HG03457 (cell line): ENCODE data around the gene DOCK4.
"Not testable (repeated sequence)": the region's sequence is repeated elsewhere in the genome, so short reads cannot be mapped to it uniquely, and the experiment has no call there.

Source experiments
- ATAC-seq: cut with Tn5 transposase; IDR thresholded peaks from one replicate; pipeline ENCODE4 v1.9.1; 2021; ENCODE audit warnings: moderate number of reproducible peaks; ENCODE audit not compliant: unreplicated experiment

The DOCK4 gene

GRCh38 chr7:111917404-111917803 lies 288.8 kb downstream of the DOCK4 start:
- not testable (repeated sequence) for ATAC-seq

DNA sequence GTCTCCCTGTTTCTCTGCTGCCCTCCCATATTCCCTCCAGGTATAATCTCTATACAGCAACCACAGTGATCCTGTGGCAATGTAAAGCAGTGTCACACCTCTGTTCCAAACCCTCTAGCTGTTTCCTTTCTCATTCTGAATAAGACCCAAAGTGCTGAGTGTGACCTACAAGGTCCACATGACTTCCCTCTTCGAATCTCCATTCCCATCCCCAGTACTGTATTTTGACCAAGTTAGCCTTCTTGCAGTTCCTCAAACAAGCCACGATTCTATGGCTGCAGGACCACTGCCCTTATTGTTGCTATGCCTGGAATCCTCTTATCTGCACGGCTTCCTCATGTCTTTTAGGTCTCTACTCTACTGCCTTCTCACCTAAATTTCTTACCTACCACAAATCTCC lies 291.9 kb downstream of the DOCK4 start:
- no peak for ATAC-seq

DNA sequence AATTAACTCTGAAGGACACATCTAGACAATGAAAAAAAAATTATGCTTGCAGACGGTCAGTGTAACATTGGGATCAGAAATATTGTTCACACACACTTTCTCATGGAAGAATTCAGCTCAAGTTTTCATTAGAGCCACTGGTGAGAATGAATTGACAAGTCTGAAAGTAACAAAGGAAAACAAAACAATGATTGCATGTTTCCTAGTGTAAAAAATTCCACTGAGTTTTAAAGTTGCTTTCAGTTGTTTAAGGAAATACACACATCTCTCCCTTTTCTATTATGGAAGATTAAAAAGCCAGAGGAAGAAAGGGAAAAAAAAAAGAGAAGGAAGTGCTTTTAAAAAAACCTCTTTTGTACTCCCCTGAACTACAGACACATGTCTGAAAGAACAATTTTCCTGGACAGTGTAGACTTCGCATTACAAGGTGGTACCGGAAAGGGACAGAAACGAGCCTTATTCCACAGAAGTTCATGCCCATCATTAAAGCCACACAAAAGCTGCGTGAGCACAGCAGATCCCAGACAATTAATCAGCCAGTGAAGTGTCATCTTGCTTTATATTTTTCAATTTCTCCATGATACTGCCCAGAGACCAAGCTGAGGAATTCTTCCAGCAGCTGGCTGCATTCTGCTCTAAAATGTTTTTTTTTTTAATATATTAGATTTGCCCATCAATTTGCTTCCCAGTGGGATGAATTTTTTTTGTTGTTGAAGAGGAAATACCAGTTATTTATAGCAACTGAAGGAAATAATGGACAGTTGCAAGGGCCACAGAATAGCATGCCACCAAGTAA lies 294.8 kb downstream of the DOCK4 start:
- no peak for ATAC-seq

GRCh38 chr7:111910656-111911055 lies 295.5 kb downstream of the DOCK4 start:
- no peak for ATAC-seq

GRCh38 chr7:111908673-111909072 lies 297.5 kb downstream of the DOCK4 start:
- not testable (repeated sequence) for ATAC-seq

- no peak for ATAC-seq
These were observed 302.4 kb downstream of the DOCK4 start for GRCh38 chr7:111903797-111904196.

DNA sequence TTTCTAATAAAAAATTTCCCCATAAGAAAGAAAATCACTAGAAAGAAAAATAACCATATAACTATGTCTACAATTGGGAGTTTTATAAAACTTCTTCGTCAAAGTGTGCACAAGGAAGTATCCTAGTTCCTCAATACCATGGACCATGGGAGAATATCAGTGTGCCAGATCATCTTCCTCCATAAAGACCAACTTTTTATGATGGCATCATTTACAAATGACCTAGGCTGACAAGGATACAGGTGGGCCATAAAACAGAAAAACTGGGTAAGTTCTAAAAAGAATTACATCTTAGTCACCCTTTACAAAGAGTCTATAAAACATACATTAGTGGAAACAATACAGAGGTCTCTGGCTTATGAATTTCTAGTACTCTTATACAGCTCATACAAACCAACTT lies 303.2 kb downstream of the DOCK4 start:
- ATAC-seq, result no peak

DNA sequence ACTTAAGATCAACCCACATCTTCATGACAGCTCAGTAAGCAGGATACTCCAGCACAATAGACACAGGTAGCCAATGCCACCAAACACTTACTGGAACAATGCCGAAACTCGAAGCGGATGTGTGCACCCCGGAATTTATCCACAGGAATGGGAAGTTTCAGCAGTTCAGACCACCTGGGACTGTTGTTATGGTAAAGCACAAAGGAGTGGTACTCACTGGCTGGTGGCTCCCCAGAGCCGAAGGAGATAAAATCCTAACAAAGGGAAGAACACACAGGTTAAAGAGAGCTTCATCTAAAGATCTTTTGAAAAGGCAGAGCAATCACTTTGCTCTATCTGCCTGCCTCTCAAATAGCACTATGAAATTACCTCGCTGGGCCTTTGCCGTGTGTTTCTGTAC lies 305.9 kb downstream of the DOCK4 start:
- ATAC-seq, result no peak

- ATAC-seq, result no peak
These were observed 311.1 kb downstream of the DOCK4 start for GRCh38 chr7:111895049-111895448.

DNA sequence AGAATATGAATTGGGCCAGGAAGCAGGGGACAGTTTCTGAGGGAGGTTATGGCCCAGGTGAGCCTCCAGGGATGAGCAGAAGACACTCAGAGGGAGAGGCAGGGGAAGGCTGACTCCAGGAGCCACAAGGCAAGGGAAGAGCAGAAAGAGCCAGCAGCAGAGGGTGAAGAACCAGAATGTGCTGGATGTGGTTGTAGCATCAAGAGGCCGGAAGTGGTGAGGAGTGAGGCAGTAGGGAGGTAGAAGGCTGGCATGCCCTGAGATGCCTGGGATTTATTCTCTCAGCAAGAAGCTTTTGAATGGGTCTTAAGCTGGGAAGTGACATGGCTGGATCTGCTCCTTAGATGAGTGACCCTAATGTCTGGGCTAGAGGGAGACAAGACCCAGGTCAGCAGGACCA lies 311.7 kb downstream of the DOCK4 start:
- no peak for ATAC-seq

DNA sequence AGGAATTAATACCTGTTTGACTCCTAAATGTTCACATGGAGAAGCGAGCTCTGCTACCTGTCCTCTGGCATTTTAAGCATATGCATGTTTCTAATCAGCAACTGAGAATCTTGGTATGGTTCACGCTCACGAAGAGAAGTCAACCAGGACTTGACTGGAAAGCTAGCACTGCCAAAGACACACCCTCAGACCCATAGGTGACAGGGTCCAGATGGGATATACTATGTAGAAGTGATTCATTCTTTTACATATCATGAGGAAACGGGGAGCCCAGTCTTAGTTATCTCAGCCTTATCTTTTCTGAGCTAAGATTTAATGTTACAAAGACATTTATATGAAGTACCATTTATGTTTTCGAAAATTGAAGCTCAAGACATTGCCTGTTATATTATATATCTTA lies 313.0 kb downstream of the DOCK4 start:
- ATAC-seq, result no peak

DNA sequence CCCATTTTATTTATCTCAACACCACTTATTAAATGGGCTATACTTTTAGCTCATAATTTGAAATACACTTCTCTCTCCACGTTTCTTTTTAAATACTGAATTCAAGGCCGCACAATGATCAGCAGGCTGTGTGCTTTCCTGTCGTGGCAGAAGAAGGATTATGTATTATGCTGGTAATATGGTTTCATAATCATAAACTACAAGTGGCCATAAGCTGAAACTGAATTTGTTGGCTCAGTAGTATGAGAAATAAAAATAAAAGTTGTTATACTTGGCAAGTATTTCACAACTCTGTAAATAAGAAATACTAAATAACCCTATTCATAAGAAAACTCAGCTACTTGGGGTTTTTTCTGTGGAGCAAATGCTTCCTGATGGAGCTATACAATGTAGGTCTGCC lies 313.6 kb downstream of the DOCK4 start:
- no peak for ATAC-seq

GRCh38 chr7:111887734-111888133 lies 318.5 kb downstream of the DOCK4 start:
- ATAC-seq, result no peak

DNA sequence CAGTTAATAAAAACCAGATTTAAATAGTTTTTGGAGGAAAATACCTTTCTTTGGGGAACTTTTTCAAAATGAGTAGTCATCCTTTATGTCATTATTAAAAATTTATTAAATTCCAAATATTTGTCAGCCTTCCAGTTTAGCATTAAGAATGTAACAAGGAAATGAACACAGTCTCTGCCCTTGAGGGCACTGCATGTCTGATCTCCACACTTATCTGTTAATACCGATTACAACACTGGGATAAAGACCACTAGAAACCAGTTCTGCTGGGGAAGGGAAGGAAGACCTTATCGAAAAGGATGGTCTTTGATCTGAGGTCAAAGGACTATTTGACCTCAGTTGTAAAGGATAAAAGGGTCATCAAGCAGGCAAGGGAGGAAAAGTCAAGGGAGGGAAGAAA lies 320.0 kb downstream of the DOCK4 start:
- ATAC-seq, result no peak

- ATAC-seq, result no peak
These were observed 323.0 kb downstream of the DOCK4 start for GRCh38 chr7:111883241-111883640.

- no peak for ATAC-seq
These were observed 327.4 kb downstream of the DOCK4 start for GRCh38 chr7:111878785-111879184.

DNA sequence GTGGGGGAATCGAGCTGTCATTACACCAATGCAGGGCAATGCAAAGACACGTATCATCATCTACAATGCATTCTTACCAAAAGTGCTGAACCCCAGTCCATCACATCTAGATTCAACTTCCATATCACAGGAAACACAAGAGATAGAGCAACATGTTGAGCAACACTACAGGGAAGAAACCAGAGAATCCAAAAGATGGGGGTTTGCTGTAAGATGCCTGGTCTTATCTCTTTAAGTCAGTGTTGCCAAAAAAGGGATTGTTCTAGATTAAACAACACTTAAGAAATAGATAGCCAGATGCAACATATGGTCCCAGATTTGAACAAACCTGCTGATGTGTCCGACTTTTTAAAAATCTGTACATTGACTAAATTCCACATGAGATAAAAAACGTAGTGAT lies 328.3 kb downstream of the DOCK4 start:
- no peak for ATAC-seq

GRCh38 chr7:111873963-111874690 lies 332.1 kb downstream of the DOCK4 start:
- ATAC-seq, result no peak

GRCh38 chr7:111873326-111873646 lies 332.9 kb downstream of the DOCK4 start:
- ATAC-seq, result no peak

- no peak for ATAC-seq
These were observed 333.5 kb downstream of the DOCK4 start for GRCh38 chr7:111872450-111873325.

DNA sequence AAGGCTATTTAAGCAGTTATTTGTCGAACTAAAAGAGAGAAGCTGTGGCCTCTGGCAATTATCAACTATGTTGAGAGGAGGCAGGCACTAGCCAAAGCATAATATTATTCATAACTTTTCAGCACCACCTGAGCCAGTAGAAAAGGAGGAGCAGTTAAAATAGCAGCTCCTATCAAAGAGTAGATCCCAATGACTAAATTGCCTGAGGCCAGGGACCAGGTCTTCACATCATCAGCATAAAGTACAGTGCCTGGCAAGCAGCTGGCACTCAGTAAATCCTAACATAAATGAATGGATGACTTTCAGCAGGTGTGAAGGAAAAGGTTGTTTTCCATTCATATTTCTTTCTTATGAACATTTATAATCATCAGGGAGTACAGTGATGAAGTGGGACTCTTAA lies 334.9 kb downstream of the DOCK4 start:
- no peak for ATAC-seq

DNA sequence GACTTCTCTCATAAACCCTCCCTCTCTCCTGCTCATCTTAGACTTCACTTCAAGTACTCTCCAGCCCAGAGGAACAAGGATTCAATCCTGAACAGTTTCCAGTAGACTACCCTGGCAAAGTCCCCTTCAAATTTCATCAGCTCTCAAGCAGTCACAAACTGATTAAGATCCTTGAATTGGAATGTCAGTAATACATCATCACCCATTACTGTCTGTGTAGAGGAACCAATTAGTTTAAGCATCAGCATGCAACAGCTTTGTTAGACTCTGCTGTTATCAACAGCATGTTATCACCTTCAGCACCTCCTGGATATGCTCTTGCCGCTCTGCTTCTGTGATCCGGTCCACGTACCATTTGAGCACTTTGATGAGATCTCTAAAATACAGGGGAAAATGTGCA lies 336.9 kb downstream of the DOCK4 start:
- ATAC-seq, result no peak
